H54 (cell line): ENCODE results near the gene PLPPR4.

Experiments used
- DNase-seq: peaks from one replicate; pipeline ENCODE4 v3.0.0; 2011; ENCODE audit warnings: low spot score, mixed read lengths; ENCODE audit not compliant: insufficient read length
- FAIRE-seq: peaks from 3 replicates; lab custom pipeline; 2011; peaks lifted over from hg19 to GRCh38; lab: Jason Lieb, UNC
- POLR2A ChIP-seq: IDR thresholded peaks from 2 replicates; pipeline ENCODE4 v1.6.1; 2011; ENCODE audit warnings: low read depth, mild to moderate bottlenecking, low read length

The PLPPR4 gene

DNA sequence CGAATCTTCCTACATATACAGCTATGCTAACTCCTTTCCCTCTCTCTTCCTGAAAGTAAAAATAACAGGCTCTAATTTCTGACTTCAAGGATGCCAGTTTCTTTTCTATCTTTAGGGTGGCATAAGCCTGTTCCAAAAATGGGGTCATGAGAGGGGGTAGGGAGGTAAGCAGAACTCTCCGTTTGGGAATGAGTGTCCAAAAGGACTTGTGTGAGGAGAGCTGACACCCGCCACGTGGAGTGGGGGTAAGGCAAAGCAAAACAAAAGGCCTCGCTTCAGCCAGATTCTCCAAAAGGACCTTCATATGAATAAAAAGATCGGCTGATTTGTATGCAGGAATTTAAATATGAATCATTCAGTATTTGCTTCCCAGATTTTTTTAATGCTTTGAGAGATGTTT is 28.6 kb downstream of the PLPPR4 start:
- TF ChIP-seq POLR2A = no peak
- FAIRE-seq = no peak
- no peak for DNase-seq

DNA sequence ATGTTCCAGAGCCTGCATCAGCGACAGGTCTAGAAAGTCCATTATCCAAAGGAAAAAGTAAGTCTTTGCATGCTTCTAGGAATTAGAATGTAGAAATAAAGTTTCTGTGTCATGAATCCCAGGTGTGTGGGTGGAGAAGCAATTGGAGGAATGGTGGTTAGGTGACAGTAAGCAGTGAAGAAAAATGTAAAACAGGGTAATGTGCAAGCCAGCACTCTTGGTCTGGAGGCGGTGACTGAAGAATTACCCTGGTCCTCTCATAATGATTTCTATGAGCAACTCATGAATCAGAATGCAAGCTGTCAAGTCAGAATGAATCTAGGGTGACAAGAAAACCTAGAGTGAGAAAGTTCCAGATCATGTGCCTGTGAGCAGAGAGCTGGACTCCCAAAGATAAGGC is 33.6 kb downstream of the PLPPR4 start:
- FAIRE-seq = no peak
- no peak for TF ChIP-seq POLR2A

DNA sequence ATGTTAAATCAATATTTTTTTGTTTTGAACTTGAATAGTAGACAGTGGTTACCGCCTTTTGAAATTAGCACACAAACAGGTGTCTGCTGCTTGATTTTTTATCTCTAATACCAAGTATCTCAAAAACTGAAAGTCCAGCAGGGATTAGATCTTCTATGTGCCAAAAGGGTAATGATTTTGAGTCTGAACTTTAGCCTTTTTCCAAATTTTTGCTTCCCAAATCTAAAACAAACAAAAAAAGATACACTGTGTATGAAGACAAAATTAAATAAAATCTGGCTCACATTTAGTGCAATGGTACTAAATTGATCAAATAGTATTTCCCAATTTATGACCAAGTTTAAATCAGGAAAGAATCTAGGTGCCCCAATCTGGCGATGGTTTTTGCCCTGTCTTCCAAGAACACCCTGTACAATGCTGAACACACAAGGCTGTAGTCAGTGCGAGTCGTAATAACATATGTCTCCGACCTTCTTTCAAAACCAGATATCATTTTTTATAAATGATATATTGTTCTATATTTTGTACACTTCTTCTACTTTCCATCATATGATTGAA is 40.5 kb downstream of the PLPPR4 start:
- TF ChIP-seq POLR2A = no peak
- FAIRE-seq = no peak
- no peak for DNase-seq

More for the DNA sequence above, 33.6 kb downstream of the PLPPR4 start:
- DNase-seq = no peak

DNA sequence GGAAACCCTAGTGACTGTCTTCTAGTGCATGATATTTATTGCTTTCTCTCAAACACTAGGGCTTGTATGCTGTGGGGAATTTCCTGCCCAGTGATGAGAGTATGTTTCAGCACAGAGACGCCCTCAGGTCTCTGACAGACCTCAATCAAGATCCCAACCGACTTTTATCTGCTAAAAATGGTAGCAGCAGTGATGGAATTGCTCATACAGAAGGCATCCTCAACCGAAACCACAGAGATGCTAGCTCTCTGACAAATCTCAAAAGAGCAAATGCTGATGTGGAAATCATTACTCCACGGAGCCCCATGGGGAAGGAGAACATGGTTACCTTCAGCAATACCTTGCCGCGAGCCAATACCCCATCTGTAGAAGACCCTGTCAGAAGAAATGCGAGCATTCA is 41.3 kb downstream of the PLPPR4 start:
- FAIRE-seq = no peak
- no peak for DNase-seq
- no peak for TF ChIP-seq POLR2A

DNA sequence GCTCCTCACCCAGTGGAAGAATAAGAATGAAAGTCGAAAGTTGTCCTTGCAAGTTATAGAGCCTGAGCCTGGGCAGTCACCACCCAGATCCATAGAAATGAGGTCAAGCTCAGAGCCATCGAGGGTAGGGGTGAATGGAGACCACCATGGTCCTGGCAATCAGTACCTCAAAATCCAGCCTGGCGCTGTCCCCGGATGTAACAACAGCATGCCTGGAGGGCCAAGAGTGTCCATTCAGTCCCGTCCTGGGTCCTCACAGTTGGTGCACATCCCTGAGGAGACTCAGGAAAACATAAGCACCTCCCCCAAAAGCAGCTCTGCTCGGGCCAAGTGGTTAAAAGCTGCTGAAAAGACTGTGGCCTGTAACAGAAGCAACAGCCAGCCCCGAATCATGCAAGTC is 41.8 kb downstream of the PLPPR4 start:
- no peak for TF ChIP-seq POLR2A
- DNase-seq (no peak), FAIRE-seq (no peak)

DNA sequence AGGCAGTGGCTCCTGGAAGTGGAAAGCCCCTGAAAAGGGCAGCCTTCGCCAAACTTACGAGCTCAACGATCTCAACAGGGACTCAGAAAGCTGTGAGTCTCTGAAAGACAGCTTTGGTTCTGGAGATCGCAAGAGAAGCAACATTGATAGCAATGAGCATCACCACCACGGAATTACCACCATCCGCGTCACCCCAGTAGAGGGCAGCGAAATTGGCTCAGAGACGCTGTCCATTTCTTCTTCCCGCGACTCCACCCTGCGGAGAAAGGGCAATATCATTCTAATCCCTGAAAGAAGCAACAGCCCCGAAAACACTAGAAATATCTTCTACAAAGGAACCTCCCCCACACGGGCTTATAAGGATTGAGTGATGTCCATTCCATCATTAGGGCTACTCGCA is 42.4 kb downstream of the PLPPR4 start:
- FAIRE-seq = no peak
- DNase-seq = no peak
- TF ChIP-seq POLR2A = no peak

DNA sequence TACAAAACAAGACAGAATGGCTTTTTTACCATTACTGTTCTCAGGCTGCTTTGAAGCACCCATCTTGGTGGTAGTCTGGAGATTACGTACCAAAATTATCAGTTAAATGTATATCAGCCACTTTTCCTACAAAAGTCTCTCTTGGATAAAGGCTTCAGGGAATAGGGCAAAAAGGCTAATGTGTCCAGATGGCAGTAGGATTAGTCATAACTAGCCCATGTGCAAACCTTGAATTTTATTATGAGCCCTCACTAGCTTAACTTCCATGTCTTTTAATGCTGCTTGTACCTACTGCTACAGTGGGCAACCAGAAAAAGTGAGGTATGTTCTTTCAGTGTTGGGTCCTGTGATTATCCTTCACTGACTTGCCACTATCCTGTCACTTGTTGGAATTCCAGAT is 51.0 kb downstream of the PLPPR4 start:
- FAIRE-seq (no peak), DNase-seq (no peak)
- no peak for TF ChIP-seq POLR2A

DNA sequence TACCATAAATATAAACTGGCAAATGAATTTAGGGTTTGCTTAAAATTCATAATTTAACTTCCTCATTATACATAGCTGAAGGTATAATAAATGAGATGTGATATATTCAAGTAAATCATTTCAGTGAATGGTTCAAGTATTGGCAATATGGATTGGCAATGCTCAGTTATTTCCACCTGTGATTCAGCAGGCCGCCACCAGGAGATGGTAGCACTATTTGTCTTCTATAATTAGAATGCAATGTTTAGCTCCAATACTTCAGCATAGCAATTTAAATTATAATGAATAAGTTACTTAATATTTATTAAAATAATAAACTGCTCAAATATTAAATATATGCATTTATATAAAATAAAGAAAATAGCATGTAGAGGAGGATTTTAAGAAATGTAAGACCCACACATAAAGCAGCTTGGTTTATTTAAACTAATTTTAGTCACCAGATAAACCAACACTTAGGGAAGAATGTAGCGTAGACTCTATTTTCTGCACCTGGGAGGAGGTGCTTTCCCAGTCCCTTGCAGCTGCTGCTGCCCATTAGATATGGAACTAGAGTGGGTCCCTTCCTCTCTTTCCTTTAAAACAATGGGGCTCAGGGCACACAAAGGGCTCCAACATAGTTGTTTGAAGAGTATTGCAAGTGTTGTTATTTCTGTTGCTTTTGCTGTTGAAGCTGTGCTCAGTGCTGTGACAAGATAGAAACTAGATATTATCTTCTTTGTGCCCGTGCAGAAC is 62.1 kb downstream of the PLPPR4 start:
- no peak for TF ChIP-seq POLR2A
- DNase-seq (no peak), FAIRE-seq (no peak)

DNA sequence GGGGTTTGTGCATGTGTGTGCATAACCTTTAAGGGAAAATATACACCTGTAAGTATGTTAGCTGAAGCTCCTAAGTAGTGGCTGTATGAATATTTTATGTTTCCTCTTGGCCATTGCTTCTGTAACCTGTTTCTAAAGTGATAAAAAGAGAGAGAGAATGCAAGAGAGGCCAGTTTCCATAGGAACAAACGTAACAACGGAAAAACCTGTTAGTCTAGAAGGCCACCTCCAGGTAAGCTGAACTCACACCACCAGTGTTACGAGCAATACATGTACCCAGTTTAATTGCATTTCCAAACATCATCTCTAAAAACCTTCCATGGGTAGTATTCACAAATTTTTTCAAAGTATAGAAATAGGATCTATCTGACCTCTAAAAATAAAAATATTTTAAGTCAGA is 63.1 kb downstream of the PLPPR4 start:
- FAIRE-seq (no peak), DNase-seq (no peak)
- TF ChIP-seq POLR2A = no peak

DNA sequence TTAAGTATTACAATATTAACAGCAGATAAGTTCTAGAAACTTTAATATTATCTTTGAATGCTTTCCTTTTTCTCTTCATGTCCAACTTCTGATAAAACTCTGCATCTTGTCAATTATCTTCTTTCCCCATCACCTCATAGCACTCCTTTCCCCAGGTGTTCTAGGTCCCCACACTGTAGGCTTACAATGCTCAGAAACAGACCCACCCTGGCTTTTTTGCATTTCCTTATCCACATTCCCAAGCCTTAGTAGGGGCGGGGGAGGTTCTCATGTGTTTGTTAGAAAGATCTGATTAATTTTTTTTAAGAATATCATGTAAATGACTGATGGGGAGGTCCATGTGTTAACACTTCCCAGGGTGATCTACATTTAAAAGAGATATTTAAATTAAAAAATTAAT is 63.9 kb downstream of the PLPPR4 start:
- no peak for DNase-seq
- no peak for FAIRE-seq
- TF ChIP-seq POLR2A = no peak

DNA sequence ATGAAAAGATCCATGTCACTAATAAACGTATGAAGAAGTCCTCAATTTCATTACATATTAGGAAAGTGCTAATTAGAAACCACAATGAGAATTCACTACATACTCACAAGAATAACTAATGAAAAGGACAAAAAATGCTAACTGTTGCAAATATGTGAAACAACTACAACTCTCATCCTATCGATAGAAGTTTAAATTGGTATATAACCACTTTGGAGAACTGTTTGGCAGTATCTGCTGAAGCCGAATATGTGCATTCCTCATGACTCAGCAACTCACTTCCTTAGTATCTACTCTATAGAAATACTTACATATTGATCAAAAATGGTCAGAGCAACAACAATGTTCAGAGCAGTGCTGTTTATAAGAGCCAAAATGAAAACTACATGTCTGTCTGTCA is 66.8 kb downstream of the PLPPR4 start:
- TF ChIP-seq POLR2A = no peak
- FAIRE-seq = no peak
- no peak for DNase-seq

DNA sequence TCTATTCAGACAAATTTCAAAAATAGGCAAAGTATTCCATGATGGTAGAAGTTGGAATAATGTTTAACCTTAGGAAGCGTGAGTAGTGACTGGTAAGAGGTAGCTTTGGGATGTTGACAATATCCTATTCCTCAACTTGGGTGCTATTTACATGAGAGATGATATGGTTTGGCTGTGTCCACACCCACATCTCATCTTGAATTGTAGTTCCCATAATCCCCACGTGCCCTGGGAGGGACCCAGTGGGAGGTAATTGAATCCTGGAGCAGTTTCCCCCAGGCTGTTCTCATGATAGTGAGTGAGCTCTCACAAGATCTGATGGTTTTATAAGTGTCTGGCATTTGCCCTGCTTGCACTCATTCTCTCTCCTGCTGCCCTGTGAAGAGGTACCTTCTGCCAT is 67.3 kb downstream of the PLPPR4 start:
- no peak for DNase-seq
- no peak for FAIRE-seq
- TF ChIP-seq POLR2A = no peak

DNA sequence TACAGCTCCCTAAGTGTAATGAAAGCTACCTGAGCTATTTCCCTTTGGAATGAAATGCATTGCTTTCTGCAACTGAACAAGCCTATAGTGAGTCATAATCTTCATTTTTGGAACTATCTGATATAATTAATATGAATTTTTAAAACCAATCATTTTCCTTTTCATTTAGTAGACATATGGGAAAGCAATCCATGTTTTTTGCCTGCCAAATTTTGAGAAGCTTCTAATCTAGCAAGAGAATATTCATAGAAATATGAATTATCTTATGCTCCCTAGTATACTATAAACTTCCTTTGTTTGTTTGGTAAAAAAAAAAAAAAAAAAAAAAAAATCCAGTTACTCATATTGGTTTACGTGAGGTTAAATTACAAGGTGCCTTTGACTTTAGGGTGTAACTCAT is 68.3 kb downstream of the PLPPR4 start:
- DNase-seq (no peak), FAIRE-seq (no peak)
- no peak for TF ChIP-seq POLR2A

DNA sequence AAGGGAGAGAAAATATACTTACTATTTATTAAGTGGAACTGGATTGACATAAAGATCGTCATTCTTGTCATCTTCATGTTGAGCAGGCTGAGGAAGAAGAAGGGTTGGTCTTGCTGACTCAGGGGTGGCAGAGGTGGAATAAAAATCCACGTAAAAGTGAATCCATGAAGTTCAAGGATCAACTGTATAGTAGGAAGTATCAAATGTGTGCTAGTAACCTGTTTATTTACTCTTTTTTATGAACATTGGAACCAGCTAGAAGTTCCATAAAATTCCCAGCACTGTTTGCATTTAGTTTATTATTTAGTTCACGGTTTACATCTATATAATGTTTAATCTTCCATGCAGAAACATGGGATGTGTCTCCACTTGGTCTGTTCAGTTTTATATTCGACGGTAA is 70.7 kb downstream of the PLPPR4 start:
- no peak for FAIRE-seq
- DNase-seq = no peak
- TF ChIP-seq POLR2A = no peak

DNA sequence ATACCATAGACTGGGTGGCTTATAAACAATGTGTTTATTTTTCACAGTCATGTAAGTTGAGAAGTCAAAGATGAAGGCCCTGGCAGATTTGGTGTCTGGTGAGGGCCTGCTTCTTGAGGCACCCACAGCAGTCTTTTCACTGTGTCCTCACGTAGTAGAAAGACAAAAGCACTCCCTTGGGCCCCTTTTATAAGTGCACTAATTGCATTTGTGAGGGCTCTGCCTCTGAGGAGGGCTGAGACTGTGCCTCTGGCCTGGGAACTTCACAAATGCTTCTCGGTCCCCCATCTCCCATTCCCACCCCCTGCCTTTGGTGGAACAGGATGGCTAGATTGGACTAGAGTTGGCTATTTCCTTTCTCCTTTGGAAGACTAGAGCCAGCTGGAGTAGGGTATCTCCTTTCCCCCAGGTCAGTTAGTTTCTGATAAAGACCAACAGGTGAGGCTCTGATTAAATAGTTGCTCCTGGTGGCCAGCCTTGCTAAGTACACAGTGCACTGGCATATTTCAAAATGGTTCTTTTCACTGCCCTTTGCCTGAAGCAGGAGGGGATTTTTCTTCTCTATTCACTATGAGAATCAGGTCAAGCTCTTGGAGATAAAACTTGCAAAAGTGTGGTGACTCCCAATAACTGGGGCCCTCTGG is 82.9 kb downstream of the PLPPR4 start:
- TF ChIP-seq POLR2A = no peak
- DNase-seq (no peak), FAIRE-seq (no peak)
